ENCODE measurements around the gene LPP. TPM values are rescaled to one million over a fixed set of nuclear protein-coding genes. Genes with fewer than 3 reads are reported as not detected.

LPP gene
- total and polyA plus RNA-seq, 8 donors = 4.9 to 84.4 (median 45.9) TPM

GRCh38 chr3:188327433-188327832 lies 173.5 kb downstream of the LPP start:
- WGBS, 2 donors = 83 to 92% methylated on average over 2 of the region's 2 CpGs
- TF ChIP-seq, protein P1, sequence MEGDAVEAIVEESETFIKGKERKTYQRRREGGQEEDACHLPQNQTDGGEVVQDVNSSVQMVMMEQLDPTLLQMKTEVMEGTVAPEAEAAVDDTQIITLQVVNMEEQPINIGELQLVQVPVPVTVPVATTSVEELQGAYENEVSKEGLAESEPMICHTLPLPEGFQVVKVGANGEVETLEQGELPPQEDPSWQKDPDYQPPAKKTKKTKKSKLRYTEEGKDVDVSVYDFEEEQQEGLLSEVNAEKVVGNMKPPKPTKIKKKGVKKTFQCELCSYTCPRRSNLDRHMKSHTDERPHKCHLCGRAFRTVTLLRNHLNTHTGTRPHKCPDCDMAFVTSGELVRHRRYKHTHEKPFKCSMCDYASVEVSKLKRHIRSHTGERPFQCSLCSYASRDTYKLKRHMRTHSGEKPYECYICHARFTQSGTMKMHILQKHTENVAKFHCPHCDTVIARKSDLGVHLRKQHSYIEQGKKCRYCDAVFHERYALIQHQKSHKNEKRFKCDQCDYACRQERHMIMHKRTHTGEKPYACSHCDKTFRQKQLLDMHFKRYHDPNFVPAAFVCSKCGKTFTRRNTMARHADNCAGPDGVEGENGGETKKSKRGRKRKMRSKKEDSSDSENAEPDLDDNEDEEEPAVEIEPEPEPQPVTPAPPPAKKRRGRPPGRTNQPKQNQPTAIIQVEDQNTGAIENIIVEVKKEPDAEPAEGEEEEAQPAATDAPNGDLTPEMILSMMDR (IDR thresholded peaks at IDR 0.05) = no peak
- intact Hi-C loops (cut with DNase I) = no loop called here
- no peak for FAIRE-seq
- H3K27me3 ChIP-seq = no peaks in the 10 kb centered on the region
- H3K27ac ChIP-seq = no peak overlapping the region
- peaks cover 0 to 10% (median 3%) of the 10 kb centered on the region in 3 donors for H3K4me1 ChIP-seq
- no peak for ATAC-seq
- H3K4me3 ChIP-seq = no peak overlapping the region
- no peaks in the 10 kb centered on the region for H3K9me3 ChIP-seq
- no peak for DNase-seq
- no peaks in the 10 kb centered on the region for H3K36me3 ChIP-seq

GRCh38 chr3:188330138-188330537 lies 176.2 kb downstream of the LPP start:
- no peak overlapping the region for H3K27ac ChIP-seq
- FAIRE-seq (no peak), DNase-seq (no peak), ATAC-seq (no peak)
- peaks cover 0 to 3% (median 0%) of the 10 kb centered on the region in 3 donors for H3K4me1 ChIP-seq
- no peaks in the 10 kb centered on the region for H3K9me3 ChIP-seq
- H3K4me3 ChIP-seq = no peak overlapping the region
- no peaks in the 10 kb centered on the region for H3K27me3 ChIP-seq
- TF ChIP-seq, protein P1 (IDR thresholded peaks at IDR 0.05) = no peak
- H3K36me3 ChIP-seq = no peaks in the 10 kb centered on the region
- intact Hi-C loops (cut with DNase I) = no loop called here
- 91 to 94% methylated on average over 2 of the region's 2 CpGs for WGBS, 2 donors

DNA sequence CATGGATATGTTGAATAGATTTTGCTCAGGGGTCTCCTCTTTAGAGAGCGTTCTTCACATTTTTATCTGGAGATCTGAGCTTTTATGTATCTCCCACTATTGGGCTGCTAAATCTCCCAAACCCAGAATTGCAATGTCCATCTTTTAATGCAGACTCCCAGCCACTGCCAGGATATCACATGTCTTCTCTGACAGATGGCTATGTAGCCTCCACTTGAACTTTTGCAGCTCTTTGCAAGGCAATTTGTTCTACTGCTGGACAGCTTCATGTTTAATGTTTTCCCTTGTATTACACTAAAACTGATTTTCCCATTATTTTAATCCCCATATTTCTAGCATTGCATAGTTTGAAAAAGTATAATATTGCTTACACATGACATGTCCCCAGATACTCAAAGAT lies 177.2 kb downstream of the LPP start:
- Histone ChIP-seq H3K9me3 (no peaks in the 10 kb centered on the region), H3K4me1 (peaks cover 0 to 3% (median 0%) of the 10 kb centered on the region in 3 donors), H3K27ac (no peak overlapping the region), H3K36me3 (no peaks in the 10 kb centered on the region), H3K27me3 (no peaks in the 10 kb centered on the region), H3K4me3 (no peak overlapping the region)
- DNase-seq = no peak
- peak in 2 of 4 donors; percentile 46 for ATAC-seq
- 96 to 100% methylated on average over 1 of the region's 1 CpG for WGBS, 2 donors
- no peak for FAIRE-seq
- TF ChIP-seq, protein P1 (IDR thresholded peaks at IDR 0.05) = no peak
- intact Hi-C loops (cut with DNase I) = no loop called here

DNA sequence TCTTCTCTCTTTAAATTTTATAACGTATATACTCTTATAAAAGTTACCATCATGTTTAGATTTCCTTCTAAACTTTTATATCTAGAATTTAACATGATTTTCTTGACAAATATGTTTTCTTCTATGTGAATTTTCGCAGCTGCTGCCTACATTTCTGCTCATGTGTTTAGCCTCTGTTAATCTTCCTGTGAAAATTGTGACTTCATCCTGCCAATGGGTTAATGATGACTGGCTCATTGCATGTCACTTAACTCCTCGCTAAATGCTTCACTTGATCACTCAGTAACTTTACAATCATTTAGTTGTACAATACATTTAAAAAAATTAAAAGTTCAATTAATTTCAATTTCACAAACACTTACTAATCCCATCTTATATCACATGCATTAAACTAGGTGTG lies 178.1 kb downstream of the LPP start:
- no peak for DNase-seq
- ATAC-seq = peak; percentile 22 to 65 (median 58)
- intact Hi-C loops (cut with DNase I) = no loop called here

DNA sequence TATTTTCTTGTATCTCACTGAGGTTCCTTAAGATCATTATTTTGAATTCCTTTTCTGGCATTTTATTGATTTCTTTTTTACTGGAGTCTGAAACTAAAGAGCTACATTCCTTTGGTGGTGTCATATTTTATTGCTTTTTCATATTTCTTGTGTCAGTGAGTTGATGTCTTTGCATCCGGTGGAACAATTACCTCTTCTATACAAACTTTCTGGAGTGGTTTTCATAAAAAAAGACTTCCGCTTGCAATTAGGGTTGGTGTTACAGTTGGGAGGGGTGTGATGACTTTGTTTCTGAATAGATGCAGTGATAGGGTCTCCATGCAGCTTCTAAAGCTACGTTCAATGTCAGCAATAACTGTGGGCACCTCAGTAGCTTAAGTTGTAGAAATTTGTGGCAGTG lies 181.7 kb downstream of the LPP start:
- no peak for DNase-seq
- ATAC-seq = no peak
- intact Hi-C loops (cut with DNase I) = no loop called here
- no peak overlapping the region for H3K4me3 ChIP-seq
- H3K9me3 ChIP-seq = no peaks in the 10 kb centered on the region
- TF ChIP-seq, protein P1 (IDR thresholded peaks at IDR 0.05) = no peak
- H3K36me3 ChIP-seq = no peaks in the 10 kb centered on the region
- H3K4me1 ChIP-seq = peaks cover 0 to 3% (median 0%) of the 10 kb centered on the region in 3 donors
- WGBS, 2 donors = 93 to 95% methylated on average over 3 of the region's 3 CpGs
- no peaks in the 10 kb centered on the region for H3K27me3 ChIP-seq
- no peak for FAIRE-seq
- H3K27ac ChIP-seq = no peak overlapping the region

More for the DNA sequence above, 178.1 kb downstream of the LPP start:
- no peaks in the 10 kb centered on the region for H3K36me3 ChIP-seq
- H3K4me1 ChIP-seq = peaks cover 0 to 3% (median 0%) of the 10 kb centered on the region in 3 donors
- H3K9me3 ChIP-seq = no peaks in the 10 kb centered on the region
- WGBS, 2 donors = 45 to 54% methylated on average over 3 of the region's 3 CpGs
- H3K27me3 ChIP-seq = no peaks in the 10 kb centered on the region
- no peak overlapping the region for H3K4me3 ChIP-seq
- H3K27ac ChIP-seq = no peak overlapping the region
- FAIRE-seq = peak; percentile 57
- TF ChIP-seq, protein P1 (IDR thresholded peaks at IDR 0.05) = no peak
